GM18909 (cell line): ENCODE measurements around the gene NUPR2.
A peak's percentile ranks its signal among the peaks of the same experiment; 100 is the strongest.
"Not testable (repeated sequence)": the region's sequence is repeated elsewhere in the genome, so short reads cannot be mapped to it uniquely, and the experiment has no call there.

Experiments used
- ATAC-seq: cut with Tn5 transposase; IDR thresholded peaks from one replicate; pipeline ENCODE4 v1.9.1; 2021; ENCODE audit warnings: mild to moderate bottlenecking; ENCODE audit not compliant: unreplicated experiment, poor library complexity

The NUPR2 gene

DNA sequence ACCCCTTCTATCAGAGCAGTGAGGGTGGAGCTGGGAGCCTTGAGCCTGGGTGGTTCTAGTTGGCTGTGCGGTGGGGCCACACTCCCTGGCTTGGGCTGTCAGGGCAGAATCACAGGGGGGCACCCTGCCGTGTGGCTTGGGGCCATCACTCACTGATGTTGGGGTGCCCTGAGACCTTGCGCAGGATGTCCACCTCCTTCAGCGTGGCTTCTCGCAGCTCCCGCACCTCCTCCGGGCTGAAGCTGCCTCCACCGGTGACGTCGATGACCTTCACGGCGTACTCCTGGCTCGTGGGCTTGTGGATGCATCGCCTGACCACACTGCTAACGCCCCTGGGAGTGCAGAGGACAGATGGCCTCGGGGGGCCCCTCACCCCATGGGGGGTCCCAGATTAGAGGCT lies 28.8 kb downstream of the NUPR2 start:
- no peak for ATAC-seq

GRCh38 chr7:56086761-56087160 lies 29.5 kb downstream of the NUPR2 start:
- ATAC-seq: no peak

- ATAC-seq: no peak
These were observed 32.9 kb downstream of the NUPR2 start for GRCh38 chr7:56083150-56083785.

- no peak for ATAC-seq
These were observed 34.4 kb downstream of the NUPR2 start for GRCh38 chr7:56081626-56082340.

DNA sequence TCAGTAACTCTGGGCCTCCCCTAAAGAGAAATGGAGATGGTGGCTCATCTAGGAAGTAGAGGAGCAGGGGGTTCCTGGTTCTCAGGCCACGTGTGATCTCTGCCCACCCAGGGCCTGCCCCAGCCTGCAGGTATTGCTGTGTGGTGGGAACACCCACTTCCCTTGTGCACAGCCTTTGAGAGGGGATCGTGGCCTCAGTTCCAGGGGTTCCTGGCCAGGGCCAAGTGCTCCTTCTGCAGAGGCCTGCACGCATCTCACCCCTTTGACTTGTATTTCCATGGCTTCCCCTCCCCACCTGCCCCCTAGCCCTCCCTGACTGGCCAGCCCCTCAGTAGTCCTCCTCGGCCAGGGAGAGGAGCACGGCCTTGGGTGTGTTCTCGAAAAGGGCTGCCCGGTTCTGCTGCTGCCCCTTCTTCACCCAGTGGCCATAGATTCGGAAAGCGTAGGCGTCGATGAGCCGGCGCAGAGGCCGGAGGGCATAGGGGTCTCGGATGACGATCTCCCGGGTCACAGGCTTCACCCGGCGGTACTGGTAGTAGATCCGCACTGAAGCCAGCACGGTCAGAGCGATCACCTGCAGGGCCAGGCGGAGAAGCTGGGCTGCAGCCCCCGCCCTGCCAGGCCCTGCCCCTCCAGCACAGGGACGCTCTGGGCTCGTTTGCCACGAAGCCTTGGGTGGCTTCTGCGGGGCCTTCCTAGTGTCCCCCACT lies 35.3 kb downstream of the NUPR2 start:
- ATAC-seq: not testable (repeated sequence)

GRCh38 chr7:56079450-56080185 lies 36.6 kb downstream of the NUPR2 start:
- ATAC-seq: no peak

DNA sequence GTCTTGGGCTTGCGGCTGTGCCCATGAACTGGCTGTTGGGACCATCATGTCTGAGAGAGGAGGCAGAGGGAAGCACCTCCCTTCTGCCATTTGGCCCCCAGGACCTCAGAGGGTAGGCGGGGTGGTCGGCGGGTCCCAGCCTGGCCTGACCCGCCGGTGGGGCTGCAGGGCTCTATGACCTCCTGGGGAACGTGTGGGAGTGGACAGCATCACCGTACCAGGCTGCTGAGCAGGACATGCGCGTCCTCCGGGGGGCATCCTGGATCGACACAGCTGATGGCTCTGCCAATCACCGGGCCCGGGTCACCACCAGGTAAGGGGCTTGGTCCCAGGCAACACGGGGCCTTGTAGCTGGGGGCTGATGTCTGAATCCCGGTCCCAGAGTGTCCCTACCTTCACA lies 38.0 kb downstream of the NUPR2 start:
- ATAC-seq: no peak

GRCh38 chr7:56077681-56078080 lies 38.5 kb downstream of the NUPR2 start:
- no peak for ATAC-seq

GRCh38 chr7:56074371-56074791 lies 41.8 kb downstream of the NUPR2 start:
- ATAC-seq: peak; percentile 92

DNA sequence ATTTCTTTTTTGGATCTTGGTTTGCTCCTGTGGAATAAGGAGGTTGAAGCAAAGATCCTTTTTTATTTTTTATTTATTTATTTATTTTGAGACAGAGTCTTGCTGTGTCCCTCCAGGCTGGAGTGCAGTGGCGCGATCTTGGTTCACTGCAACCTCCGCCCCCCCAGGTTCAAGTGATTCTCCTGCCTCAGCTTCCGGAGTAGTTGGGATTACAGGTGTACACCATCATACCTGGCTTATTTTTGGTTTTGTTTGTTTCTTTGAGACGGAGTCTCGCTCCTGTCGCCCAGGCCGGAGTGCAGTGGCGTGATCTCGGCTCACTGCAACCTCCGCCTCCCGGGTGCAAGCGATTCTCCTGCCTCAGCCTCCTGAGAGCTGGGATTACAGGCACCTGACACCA lies 49.8 kb downstream of the NUPR2 start:
- not testable (repeated sequence) for ATAC-seq
